Smooth muscle cell (in vitro differentiated cells): ENCODE measurements around the gene THOP1. TPM values are rescaled to one million over a fixed set of nuclear protein-coding genes. Genes with fewer than 3 reads are reported as not detected.
A peak's percentile ranks its signal among the peaks of the same experiment; 100 is the strongest.

Source experiments
- DNase-seq: peaks from one replicate; lab custom pipeline; 2025; ENCODE audit not compliant: unreplicated experiment; lab: John Stamatoyannopoulos, UW
- H2AFZ ChIP-seq: fragments of 200-600 bp; sonication (generic); 2 replicates; pipeline ENCODE4 v1.6.0; 2016; ENCODE audit warnings: antibody characterized with exemption, low read depth, mild to moderate bottlenecking
- H3F3A ChIP-seq: fragments of 200-600 bp; sonication (generic); 2 replicates; pipeline ENCODE4 v1.6.0; 2017; ENCODE audit warnings: antibody characterized with exemption, low read depth
- H3K27ac ChIP-seq: fragments of 200-600 bp; sonication (generic); 2 replicates; pipeline ENCODE4 v1.5.1; 2016; ENCODE audit warnings: low read depth, mild to moderate bottlenecking
- H3K27me3 ChIP-seq: fragments of 200-600 bp; sonication (generic); 2 replicates; pipeline ENCODE4 v1.6.1; 2016; ENCODE audit warnings: low read depth, mild to moderate bottlenecking
- H3K36me3 ChIP-seq: fragments of 200-600 bp; sonication (generic); 2 replicates; pipeline ENCODE4 v1.5.1; 2016; ENCODE audit warnings: low read depth
- H3K4me1 ChIP-seq: fragments of 200-600 bp; sonication (generic); 2 replicates; pipeline ENCODE4 v1.5.1; 2016; ENCODE audit warnings: low read depth
- H3K4me2 ChIP-seq: fragments of 200-600 bp; sonication (generic); 2 replicates; pipeline ENCODE4 v1.6.0; 2016; ENCODE audit warnings: mild to moderate bottlenecking
- H3K4me3 ChIP-seq: fragments of 200-600 bp; sonication (generic); 2 replicates; pipeline ENCODE4 v1.5.1; 2016; ENCODE audit warnings: mild to moderate bottlenecking
- H3K79me2 ChIP-seq: fragments of 200-600 bp; sonication (generic); 2 replicates; pipeline ENCODE4 v1.6.0; 2016; ENCODE audit warnings: low read depth, mild to moderate bottlenecking
- H3K9ac ChIP-seq: fragments of 200-600 bp; sonication (generic); 2 replicates; pipeline ENCODE4 v1.6.0; 2016; ENCODE audit warnings: low read depth
- H3K9me3 ChIP-seq: fragments of 200-600 bp; sonication (generic); replicated peaks from 2 replicates; pipeline ENCODE4 v1.5.1; 2016; ENCODE audit warnings: low read depth
- H4K20me1 ChIP-seq: fragments of 200-600 bp; sonication (generic); 2 replicates; pipeline ENCODE4 v1.6.0; 2016; ENCODE audit warnings: low read depth
- CTCF ChIP-seq: fragments of 200-600 bp; sonication (generic); IDR thresholded peaks from 2 replicates; pipeline ENCODE4 v1.5.1; 2017; ENCODE audit warnings: borderline replicate concordance, mild to moderate bottlenecking, antibody characterized with exemption; ENCODE audit not compliant: insufficient read depth, poor library complexity, severe bottlenecking
- WGBS: methylation state at CpG from one replicate; pipeline ENCODE4 v1.1.7; 2016; ENCODE audit warnings: low lambda C conversion rate; 5-methylcytosine and 5-hydroxymethylcytosine counted together
- polyA plus RNA-seq: library from polyadenylated mRNA; unstranded; fragments of >200 nt; fragmentation: Nextera tagmentation; extraction: Ambion mirVana; gene quantifications from 2 replicates; pipeline ENCODE4 v1.2.1, GENCODE V29; 2016
- total RNA-seq: library from RNA; depleted of rRNA; stranded (reverse); fragments of >200 nt; gene quantifications from 2 replicates; pipeline ENCODE4 v1.2.3, GENCODE V29; 2014

Gene THOP1
- total and polyA plus RNA-seq, 2 experiments from 2014 or later: 40.5 to 65.6 TPM

- no peaks in the 10 kb centered on the region for H3K4me1 ChIP-seq
- peak overlapping the region; percentile 11 for H3K27ac ChIP-seq
- no peak overlapping the region for H2AFZ ChIP-seq
- no peak overlapping the region for H3K4me3 ChIP-seq
- TF ChIP-seq CTCF: no peak
- H3K79me2 ChIP-seq: peaks cover 80% of the 10 kb centered on the region
- H3F3A ChIP-seq: peaks cover 5% of the 10 kb centered on the region
- H3K9ac ChIP-seq: no peak overlapping the region
- 88% methylated on average over 29 of the region's 29 CpGs for WGBS
- H3K4me2 ChIP-seq: no peak overlapping the region
- no peaks in the 10 kb centered on the region for H3K9me3 ChIP-seq
- no peaks in the 10 kb centered on the region for H3K27me3 ChIP-seq
- H3K36me3 ChIP-seq: no peaks in the 10 kb centered on the region
- DNase-seq: no peak
- peaks cover 82% of the 10 kb centered on the region for H4K20me1 ChIP-seq
Observed at GRCh38 chr19:2771786-2772674, 13.3 kb upstream of the THOP1 start.

GRCh38 chr19:2774083-2774679 is 11.1 kb upstream of the THOP1 start:
- no peak for DNase-seq
- H3K27ac ChIP-seq: no peak overlapping the region
- H3K4me1 ChIP-seq: no peaks in the 10 kb centered on the region
- no peak for TF ChIP-seq CTCF
- peaks cover 84% of the 10 kb centered on the region for H3K79me2 ChIP-seq
- H3K4me2 ChIP-seq: no peak overlapping the region
- H3K27me3 ChIP-seq: no peaks in the 10 kb centered on the region
- no peak overlapping the region for H2AFZ ChIP-seq
- no peaks in the 10 kb centered on the region for H3K36me3 ChIP-seq
- H3K9me3 ChIP-seq: no peaks in the 10 kb centered on the region
- peaks cover 5% of the 10 kb centered on the region for H3F3A ChIP-seq
- peaks cover 84% of the 10 kb centered on the region for H4K20me1 ChIP-seq
- no peak overlapping the region for H3K4me3 ChIP-seq
- no peak overlapping the region for H3K9ac ChIP-seq
- WGBS: 95% methylated on average over 31 of the region's 32 CpGs

GRCh38 chr19:2774953-2775555 is 10.2 kb upstream of the THOP1 start:
- 97% methylated on average over 24 of the region's 24 CpGs for WGBS
- H3K36me3 ChIP-seq: no peaks in the 10 kb centered on the region
- peak overlapping the region; percentile 83 for H3K27ac ChIP-seq
- H2AFZ ChIP-seq: no peak overlapping the region
- peaks cover 87% of the 10 kb centered on the region for H3K79me2 ChIP-seq
- no peaks in the 10 kb centered on the region for H3K27me3 ChIP-seq
- DNase-seq: no peak
- H3K9ac ChIP-seq: no peak overlapping the region
- peak overlapping the region; percentile 34 for H3K4me2 ChIP-seq
- no peaks in the 10 kb centered on the region for H3K4me1 ChIP-seq
- no peak for TF ChIP-seq CTCF
- H3F3A ChIP-seq: peaks cover 5% of the 10 kb centered on the region
- H3K4me3 ChIP-seq: no peak overlapping the region
- H4K20me1 ChIP-seq: peaks cover 87% of the 10 kb centered on the region
- H3K9me3 ChIP-seq: no peaks in the 10 kb centered on the region
